Liver (tissue), 3 donors: ENCODE results near the gene LSAMP.

Source experiments
- EGR1 ChIP-seq, 2 donors: IDR thresholded peaks; 2 replicates each; pipeline ENCODE4 v1.6.1; 2016 to 2018; ENCODE audit warnings: antibody characterized with exemption in 2 of 2, low read depth in 2 of 2
- FOXA2 ChIP-seq: IDR thresholded peaks from 2 replicates; pipeline ENCODE4 v1.6.1; 2016; ENCODE audit warnings: antibody characterized with exemption
- HNF4G ChIP-seq: IDR thresholded peaks from 2 replicates; pipeline ENCODE4 v1.6.1; 2016; ENCODE audit warnings: antibody characterized with exemption
- RAD21 ChIP-seq, 2 donors: IDR thresholded peaks; 2 replicates each; pipeline ENCODE4 v1.6.1; 2016; ENCODE audit warnings: antibody characterized with exemption in 2 of 2, mild to moderate bottlenecking in 2 of 2
- SP1 ChIP-seq: IDR thresholded peaks from 2 replicates; pipeline ENCODE4 v1.6.1; 2018; ENCODE audit warnings: antibody characterized with exemption, mild to moderate bottlenecking
- TAF1 ChIP-seq: conservative IDR thresholded peaks from 2 replicates; pipeline ENCODE4 v1.6.1; 2016; ENCODE audit warnings: antibody characterized with exemption, mild to moderate bottlenecking
- YY1 ChIP-seq: IDR thresholded peaks from 2 replicates; pipeline ENCODE4 v1.6.1; 2016; ENCODE audit warnings: antibody characterized with exemption, mild to moderate bottlenecking
- TF ChIP-seq, protein P1 (sequence below): IDR thresholded peaks from 2 replicates; pipeline ENCODE4 v1.6.1; 2016; ENCODE audit warnings: antibody characterized with exemption, mild to moderate bottlenecking
- TF ChIP-seq, protein P2 (sequence below): fragments of 150-350 bp; IDR thresholded peaks from 2 replicates; pipeline ENCODE4 v1.5.1; 2017; ENCODE audit warnings: improper control_type of control experiment, low read depth, low read length; ENCODE audit not compliant: missing input control
- TF ChIP-seq, protein P3 (sequence below): IDR thresholded peaks from 2 replicates; pipeline ENCODE4 v1.6.1; 2016; ENCODE audit warnings: antibody characterized with exemption
- TF ChIP-seq, protein P4 (sequence below): IDR thresholded peaks from 2 replicates; pipeline ENCODE4 v1.6.1; 2016; ENCODE audit warnings: antibody characterized with exemption
- donor health status: healthy.
- donor health status: healthy.

DNA sequence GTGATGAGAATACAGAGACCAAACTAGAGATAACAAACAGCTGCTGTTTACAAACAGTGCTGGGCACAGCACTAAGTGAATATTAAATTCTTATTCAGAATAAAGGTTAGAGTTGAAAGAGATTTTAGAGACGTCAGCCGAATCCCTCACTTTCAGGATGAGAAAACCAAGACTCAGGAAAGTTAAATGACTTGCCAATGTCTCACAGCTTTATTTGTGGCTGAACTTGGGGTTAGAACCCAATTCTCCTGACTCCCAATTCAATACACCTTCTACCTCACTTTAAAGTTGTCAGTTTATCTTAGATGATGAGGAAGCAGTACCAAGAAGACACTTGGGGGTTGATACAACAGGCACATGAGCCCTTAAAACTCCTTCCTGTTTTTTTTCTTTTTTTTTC is 641.1 kb downstream of the LSAMP start:
- TF ChIP-seq, protein P1, sequence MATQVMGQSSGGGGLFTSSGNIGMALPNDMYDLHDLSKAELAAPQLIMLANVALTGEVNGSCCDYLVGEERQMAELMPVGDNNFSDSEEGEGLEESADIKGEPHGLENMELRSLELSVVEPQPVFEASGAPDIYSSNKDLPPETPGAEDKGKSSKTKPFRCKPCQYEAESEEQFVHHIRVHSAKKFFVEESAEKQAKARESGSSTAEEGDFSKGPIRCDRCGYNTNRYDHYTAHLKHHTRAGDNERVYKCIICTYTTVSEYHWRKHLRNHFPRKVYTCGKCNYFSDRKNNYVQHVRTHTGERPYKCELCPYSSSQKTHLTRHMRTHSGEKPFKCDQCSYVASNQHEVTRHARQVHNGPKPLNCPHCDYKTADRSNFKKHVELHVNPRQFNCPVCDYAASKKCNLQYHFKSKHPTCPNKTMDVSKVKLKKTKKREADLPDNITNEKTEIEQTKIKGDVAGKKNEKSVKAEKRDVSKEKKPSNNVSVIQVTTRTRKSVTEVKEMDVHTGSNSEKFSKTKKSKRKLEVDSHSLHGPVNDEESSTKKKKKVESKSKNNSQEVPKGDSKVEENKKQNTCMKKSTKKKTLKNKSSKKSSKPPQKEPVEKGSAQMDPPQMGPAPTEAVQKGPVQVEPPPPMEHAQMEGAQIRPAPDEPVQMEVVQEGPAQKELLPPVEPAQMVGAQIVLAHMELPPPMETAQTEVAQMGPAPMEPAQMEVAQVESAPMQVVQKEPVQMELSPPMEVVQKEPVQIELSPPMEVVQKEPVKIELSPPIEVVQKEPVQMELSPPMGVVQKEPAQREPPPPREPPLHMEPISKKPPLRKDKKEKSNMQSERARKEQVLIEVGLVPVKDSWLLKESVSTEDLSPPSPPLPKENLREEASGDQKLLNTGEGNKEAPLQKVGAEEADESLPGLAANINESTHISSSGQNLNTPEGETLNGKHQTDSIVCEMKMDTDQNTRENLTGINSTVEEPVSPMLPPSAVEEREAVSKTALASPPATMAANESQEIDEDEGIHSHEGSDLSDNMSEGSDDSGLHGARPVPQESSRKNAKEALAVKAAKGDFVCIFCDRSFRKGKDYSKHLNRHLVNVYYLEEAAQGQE, result no peak
- TF ChIP-seq, protein P2, sequence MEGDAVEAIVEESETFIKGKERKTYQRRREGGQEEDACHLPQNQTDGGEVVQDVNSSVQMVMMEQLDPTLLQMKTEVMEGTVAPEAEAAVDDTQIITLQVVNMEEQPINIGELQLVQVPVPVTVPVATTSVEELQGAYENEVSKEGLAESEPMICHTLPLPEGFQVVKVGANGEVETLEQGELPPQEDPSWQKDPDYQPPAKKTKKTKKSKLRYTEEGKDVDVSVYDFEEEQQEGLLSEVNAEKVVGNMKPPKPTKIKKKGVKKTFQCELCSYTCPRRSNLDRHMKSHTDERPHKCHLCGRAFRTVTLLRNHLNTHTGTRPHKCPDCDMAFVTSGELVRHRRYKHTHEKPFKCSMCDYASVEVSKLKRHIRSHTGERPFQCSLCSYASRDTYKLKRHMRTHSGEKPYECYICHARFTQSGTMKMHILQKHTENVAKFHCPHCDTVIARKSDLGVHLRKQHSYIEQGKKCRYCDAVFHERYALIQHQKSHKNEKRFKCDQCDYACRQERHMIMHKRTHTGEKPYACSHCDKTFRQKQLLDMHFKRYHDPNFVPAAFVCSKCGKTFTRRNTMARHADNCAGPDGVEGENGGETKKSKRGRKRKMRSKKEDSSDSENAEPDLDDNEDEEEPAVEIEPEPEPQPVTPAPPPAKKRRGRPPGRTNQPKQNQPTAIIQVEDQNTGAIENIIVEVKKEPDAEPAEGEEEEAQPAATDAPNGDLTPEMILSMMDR, result no peak
- TF ChIP-seq TAF1, result no peak
- no peak for TF ChIP-seq RAD21 (IDR thresholded peaks at IDR 0.05)
- no peak for TF ChIP-seq SP1
- TF ChIP-seq YY1, result no peak
- TF ChIP-seq HNF4G, result no peak
- TF ChIP-seq, protein P3, sequence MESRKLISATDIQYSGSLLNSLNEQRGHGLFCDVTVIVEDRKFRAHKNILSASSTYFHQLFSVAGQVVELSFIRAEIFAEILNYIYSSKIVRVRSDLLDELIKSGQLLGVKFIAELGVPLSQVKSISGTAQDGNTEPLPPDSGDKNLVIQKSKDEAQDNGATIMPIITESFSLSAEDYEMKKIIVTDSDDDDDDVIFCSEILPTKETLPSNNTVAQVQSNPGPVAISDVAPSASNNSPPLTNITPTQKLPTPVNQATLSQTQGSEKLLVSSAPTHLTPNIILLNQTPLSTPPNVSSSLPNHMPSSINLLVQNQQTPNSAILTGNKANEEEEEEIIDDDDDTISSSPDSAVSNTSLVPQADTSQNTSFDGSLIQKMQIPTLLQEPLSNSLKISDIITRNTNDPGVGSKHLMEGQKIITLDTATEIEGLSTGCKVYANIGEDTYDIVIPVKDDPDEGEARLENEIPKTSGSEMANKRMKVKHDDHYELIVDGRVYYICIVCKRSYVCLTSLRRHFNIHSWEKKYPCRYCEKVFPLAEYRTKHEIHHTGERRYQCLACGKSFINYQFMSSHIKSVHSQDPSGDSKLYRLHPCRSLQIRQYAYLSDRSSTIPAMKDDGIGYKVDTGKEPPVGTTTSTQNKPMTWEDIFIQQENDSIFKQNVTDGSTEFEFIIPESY, result no peak
- TF ChIP-seq FOXA2, result no peak
- TF ChIP-seq, protein P4, sequence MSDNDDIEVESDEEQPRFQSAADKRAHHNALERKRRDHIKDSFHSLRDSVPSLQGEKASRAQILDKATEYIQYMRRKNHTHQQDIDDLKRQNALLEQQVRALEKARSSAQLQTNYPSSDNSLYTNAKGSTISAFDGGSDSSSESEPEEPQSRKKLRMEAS, result no peak
- no peak for TF ChIP-seq EGR1 (IDR thresholded peaks at IDR 0.05; ENCODE audit: low read depth in 2 of 2)
